ENCODE data around the gene CIDEB. TPM values are rescaled to one million over a fixed set of nuclear protein-coding genes. Genes with fewer than 3 reads are reported as not detected.
A peak's percentile ranks its signal among the peaks of the same experiment; 100 is the strongest.

The CIDEB gene
- polyA plus RNA-seq, 3 donors, result 36.4 to 126 (median 63.8) TPM

GRCh38 chr14:24321212-24321975, 13.6 kb upstream of the CIDEB start:
- Histone ChIP-seq H2AFZ (ENCODE audit: insufficient read depth, low read depth, low read length, poor library complexity, severe bottlenecking) (no peak overlapping the region), H3K79me2 (ENCODE audit: insufficient read depth, low read length) (no peaks in the 10 kb centered on the region), H3K4me3 (replicated peaks in 1 of 3; ENCODE audit: low read depth in 2 of 3, low read length in 3 of 3) (no peak overlapping the region), H3K9ac (ENCODE audit: insufficient read depth, low read length, poor library complexity, severe bottlenecking) (no peak overlapping the region), H3K9me3 (replicated peaks in 1 of 2; ENCODE audit: control insufficient read depth in 1 of 2, insufficient read depth in 1 of 2, low read length in 2 of 2) (no peaks in the 10 kb centered on the region), H3K27me3 (ENCODE audit: control insufficient read depth in 2 of 2, insufficient read depth in 2 of 2, low read length in 2 of 2) (no peaks in the 10 kb centered on the region), H4K20me1 (ENCODE audit: insufficient read depth, low read length) (peaks cover 18% of the 10 kb centered on the region), H3K4me1 (ENCODE audit: control insufficient read depth in 1 of 2, insufficient read depth in 2 of 2, low read length in 2 of 2) (peaks cover 35 to 40% of the 10 kb centered on the region in 2 donors), H3K4me2 (replicated peaks; ENCODE audit: extremely low read depth, low read length, poor library complexity, severe bottlenecking) (no peak overlapping the region), H3K36me3 (replicated peaks in 1 of 2; ENCODE audit: control insufficient read depth in 1 of 2, insufficient read depth in 2 of 2, low read length in 2 of 2) (no peaks in the 10 kb centered on the region), H3K27ac (ENCODE audit: low read depth in 1 of 2, low read length in 2 of 2) (no peak overlapping the region)
- H3K9me3 Mint-ChIP-seq, result peaks cover 0 to 2% (median 0%) of the 10 kb centered on the region in 7 donors
- H3K36me3 Mint-ChIP-seq, result peaks cover 16 to 18% of the 10 kb centered on the region in 2 donors
- TF ChIP-seq CTCF (IDR thresholded peaks at IDR 0.05), result no peak
- WGBS (ENCODE audit: insufficient coverage), result 97% methylated on average over 7 of the region's 14 CpGs
- intact Hi-C loops (cut with micrococcal nuclease), result no loop called here
- H3K4me1 Mint-ChIP-seq, result peaks cover 52% of the 10 kb centered on the region
- no peak for DNase-seq
- H3K27me3 Mint-ChIP-seq (ENCODE audit: low read depth in 3 of 3), result peaks cover 3 to 13% (median 4%) of the 10 kb centered on the region in 3 donors
- no peak overlapping the region for H3K4me3 Mint-ChIP-seq
- peak overlapping the region in 1 of 7 donors; percentile 7 for H3K27ac Mint-ChIP-seq

GRCh38 chr14:24317141-24317928, 9.6 kb upstream of the CIDEB start:
- Histone ChIP-seq H3K4me3 (replicated peaks in 1 of 3; ENCODE audit: low read depth in 2 of 3, low read length in 3 of 3) (peak overlapping the region in 1 of 3 experiments; percentile 16), H2AFZ (ENCODE audit: insufficient read depth, low read depth, low read length, poor library complexity, severe bottlenecking) (no peak overlapping the region), H3K27me3 (ENCODE audit: control insufficient read depth in 2 of 2, insufficient read depth in 2 of 2, low read length in 2 of 2) (no peaks in the 10 kb centered on the region), H3K27ac (ENCODE audit: low read depth in 1 of 2, low read length in 2 of 2) (peak overlapping the region in 1 of 2 donors; percentile 15), H3K4me2 (replicated peaks; ENCODE audit: extremely low read depth, low read length, poor library complexity, severe bottlenecking) (peak overlapping the region; percentile 93), H3K9me3 (replicated peaks in 1 of 2; ENCODE audit: control insufficient read depth in 1 of 2, insufficient read depth in 1 of 2, low read length in 2 of 2) (no peaks in the 10 kb centered on the region), H3K9ac (ENCODE audit: insufficient read depth, low read length, poor library complexity, severe bottlenecking) (no peak overlapping the region), H3K36me3 (replicated peaks in 1 of 2; ENCODE audit: control insufficient read depth in 1 of 2, insufficient read depth in 2 of 2, low read length in 2 of 2) (no peaks in the 10 kb centered on the region), H4K20me1 (ENCODE audit: insufficient read depth, low read length) (peaks cover 18% of the 10 kb centered on the region), H3K4me1 (ENCODE audit: control insufficient read depth in 1 of 2, insufficient read depth in 2 of 2, low read length in 2 of 2) (peaks cover 67 to 72% of the 10 kb centered on the region in 2 donors), H3K79me2 (ENCODE audit: insufficient read depth, low read length) (peaks cover 28% of the 10 kb centered on the region)
- peak in 2 of 3 donors; percentile 48 to 65 for DNase-seq
- no peak for TF ChIP-seq CTCF (IDR thresholded peaks at IDR 0.05)
- H3K27me3 Mint-ChIP-seq (ENCODE audit: low read depth in 3 of 3), result peaks cover 1 to 6% (median 3%) of the 10 kb centered on the region in 3 donors
- intact Hi-C loops (cut with micrococcal nuclease), result no loop called here
- peaks cover 75% of the 10 kb centered on the region for H3K4me1 Mint-ChIP-seq
- H3K9me3 Mint-ChIP-seq, result peaks cover 0 to 4% (median 0%) of the 10 kb centered on the region in 7 donors
- peak overlapping the region in 5 of 7 donors; percentile 8 to 80 (median 58) for H3K27ac Mint-ChIP-seq
- no peak overlapping the region for H3K4me3 Mint-ChIP-seq
- peaks cover 26% of the 10 kb centered on the region in 2 donors for H3K36me3 Mint-ChIP-seq
- WGBS (ENCODE audit: insufficient coverage), result 80% methylated on average over 2 of the region's 3 CpGs
